Loucy (cell line): ENCODE data around the gene C2CD4B.

Source experiments
- H2AFZ ChIP-seq: fragments of 200-600 bp; sonication (generic); 2 replicates; pipeline ENCODE4 v1.6.0; 2016; ENCODE audit warnings: antibody characterized with exemption, mild to moderate bottlenecking, low read length, moderate library complexity
- H3F3A ChIP-seq: fragments of 200-600 bp; 2 replicates; pipeline ENCODE4 v1.6.0; 2016; ENCODE audit warnings: antibody characterized with exemption, low read depth, mild to moderate bottlenecking
- H3K27me3 ChIP-seq: fragments of 200-600 bp; sonication (generic); 2 replicates; pipeline ENCODE4 v1.6.1; 2014; ENCODE audit warnings: low read length, mild to moderate bottlenecking; ENCODE audit not compliant: insufficient read depth, poor library complexity, severe bottlenecking
- H3K36me3 ChIP-seq: fragments of 200-600 bp; sonication (generic); 2 replicates; pipeline ENCODE4 v1.6.1; 2016; ENCODE audit warnings: low read length; ENCODE audit not compliant: insufficient read depth
- H3K4me1 ChIP-seq: fragments of 200-600 bp; sonication (generic); 2 replicates; pipeline ENCODE4 v1.5.1; 2014; ENCODE audit warnings: low read length, mild to moderate bottlenecking; ENCODE audit not compliant: insufficient read depth, poor library complexity, severe bottlenecking
- H3K4me2 ChIP-seq: fragments of 200-600 bp; sonication (generic); 2 replicates; pipeline ENCODE4 v1.6.0; 2014; ENCODE audit warnings: antibody characterized with exemption, low read length, low read depth, mild to moderate bottlenecking; ENCODE audit not compliant: poor library complexity, severe bottlenecking
- H3K4me3 ChIP-seq: fragments of 200-600 bp; sonication (generic); 2 replicates; pipeline ENCODE4 v1.5.1; 2014; ENCODE audit warnings: low read length, mild to moderate bottlenecking, mixed read lengths; ENCODE audit not compliant: poor library complexity, severe bottlenecking
- H3K79me2 ChIP-seq: fragments of 200-600 bp; sonication (generic); 2 replicates; pipeline ENCODE4 v1.6.1; 2014; ENCODE audit warnings: low read length; ENCODE audit not compliant: insufficient read depth
- H3K9ac ChIP-seq: fragments of 200-600 bp; sonication (generic); 2 replicates; pipeline ENCODE4 v1.6.0; 2014; ENCODE audit warnings: mild to moderate bottlenecking, low read depth, low read length, moderate library complexity; ENCODE audit not compliant: poor library complexity, severe bottlenecking
- H3K9me2 ChIP-seq: fragments of 200-600 bp; sonication (generic); replicated peaks from 2 replicates; pipeline ENCODE4 v1.6.1; 2016; ENCODE audit warnings: low read depth, low read length, mixed read lengths
- H3K9me3 ChIP-seq: fragments of 200-600 bp; sonication (generic); 2 replicates; pipeline ENCODE4 v1.6.1; 2014; ENCODE audit warnings: mild to moderate bottlenecking, antibody characterized with exemption, low read length, low read depth; ENCODE audit not compliant: insufficient read depth
- H4K20me1 ChIP-seq: fragments of 200-600 bp; sonication (generic); 2 replicates; pipeline ENCODE4 v1.6.0; 2014; ENCODE audit warnings: antibody characterized with exemption, low read length, mild to moderate bottlenecking; ENCODE audit not compliant: insufficient read depth, poor library complexity, severe bottlenecking
- EZH2phosphoT487 ChIP-seq: fragments of 200-600 bp; IDR thresholded peaks from 2 replicates; pipeline ENCODE4 v1.6.1; 2018; ENCODE audit warnings: antibody characterized with exemption, mild to moderate bottlenecking, moderate library complexity, borderline replicate concordance
- TF ChIP-seq, protein P1 (sequence below): fragments of 200-600 bp; sonication (generic); conservative IDR thresholded peaks from 2 replicates; pipeline ENCODE4 v1.5.1; 2014; ENCODE audit warnings: mild to moderate bottlenecking, antibody characterized with exemption, low read length

C2CD4B gene

DNA sequence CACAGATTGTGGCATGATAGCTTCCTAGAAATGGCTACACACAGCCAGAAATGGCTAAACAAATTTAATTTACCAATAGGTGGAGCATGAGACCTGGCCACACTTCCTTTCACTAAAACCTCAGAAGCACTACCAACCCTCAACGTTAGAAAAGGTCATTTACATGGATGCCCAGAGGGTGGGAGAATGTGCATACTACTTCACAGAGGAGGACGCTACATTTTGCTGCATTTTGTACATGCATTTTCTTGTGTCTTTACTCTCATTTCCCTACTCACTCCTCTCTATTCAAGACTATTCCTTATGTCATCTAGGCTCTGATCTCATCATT is 40.1 kb downstream of the C2CD4B start:
- Histone ChIP-seq H3K4me1 (peaks cover 29% of the 10 kb centered on the region), H2AFZ (peak overlapping the region; percentile 92), H4K20me1 (no peaks in the 10 kb centered on the region), H3K79me2 (no peaks in the 10 kb centered on the region), H3K36me3 (no peaks in the 10 kb centered on the region), H3K4me3 (no peak overlapping the region), H3K4me2 (peak overlapping the region; percentile 30), H3K9me2 (no peaks in the 10 kb centered on the region), H3K9me3 (no peaks in the 10 kb centered on the region), H3K27me3 (no peaks in the 10 kb centered on the region), H3F3A (no peaks in the 10 kb centered on the region), H3K9ac (no peak overlapping the region)
- no peak for TF ChIP-seq EZH2phosphoT487
- TF ChIP-seq, protein P1, sequence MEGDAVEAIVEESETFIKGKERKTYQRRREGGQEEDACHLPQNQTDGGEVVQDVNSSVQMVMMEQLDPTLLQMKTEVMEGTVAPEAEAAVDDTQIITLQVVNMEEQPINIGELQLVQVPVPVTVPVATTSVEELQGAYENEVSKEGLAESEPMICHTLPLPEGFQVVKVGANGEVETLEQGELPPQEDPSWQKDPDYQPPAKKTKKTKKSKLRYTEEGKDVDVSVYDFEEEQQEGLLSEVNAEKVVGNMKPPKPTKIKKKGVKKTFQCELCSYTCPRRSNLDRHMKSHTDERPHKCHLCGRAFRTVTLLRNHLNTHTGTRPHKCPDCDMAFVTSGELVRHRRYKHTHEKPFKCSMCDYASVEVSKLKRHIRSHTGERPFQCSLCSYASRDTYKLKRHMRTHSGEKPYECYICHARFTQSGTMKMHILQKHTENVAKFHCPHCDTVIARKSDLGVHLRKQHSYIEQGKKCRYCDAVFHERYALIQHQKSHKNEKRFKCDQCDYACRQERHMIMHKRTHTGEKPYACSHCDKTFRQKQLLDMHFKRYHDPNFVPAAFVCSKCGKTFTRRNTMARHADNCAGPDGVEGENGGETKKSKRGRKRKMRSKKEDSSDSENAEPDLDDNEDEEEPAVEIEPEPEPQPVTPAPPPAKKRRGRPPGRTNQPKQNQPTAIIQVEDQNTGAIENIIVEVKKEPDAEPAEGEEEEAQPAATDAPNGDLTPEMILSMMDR, result peak; percentile 61

GRCh38 chr15:62124176-62124972 is 40.7 kb downstream of the C2CD4B start:
- Histone ChIP-seq H3K4me1 (peaks cover 31% of the 10 kb centered on the region), H3F3A (no peaks in the 10 kb centered on the region), H3K79me2 (no peaks in the 10 kb centered on the region), H3K9me3 (no peaks in the 10 kb centered on the region), H3K4me3 (peak overlapping the region; percentile 22), H3K9ac (peak overlapping the region; percentile 30), H3K4me2 (peak overlapping the region; percentile 30), H3K36me3 (no peaks in the 10 kb centered on the region), H2AFZ (peak overlapping the region; percentile 92), H3K27me3 (no peaks in the 10 kb centered on the region), H4K20me1 (no peaks in the 10 kb centered on the region), H3K9me2 (no peaks in the 10 kb centered on the region)
- TF ChIP-seq, protein P1, result no peak

DNA sequence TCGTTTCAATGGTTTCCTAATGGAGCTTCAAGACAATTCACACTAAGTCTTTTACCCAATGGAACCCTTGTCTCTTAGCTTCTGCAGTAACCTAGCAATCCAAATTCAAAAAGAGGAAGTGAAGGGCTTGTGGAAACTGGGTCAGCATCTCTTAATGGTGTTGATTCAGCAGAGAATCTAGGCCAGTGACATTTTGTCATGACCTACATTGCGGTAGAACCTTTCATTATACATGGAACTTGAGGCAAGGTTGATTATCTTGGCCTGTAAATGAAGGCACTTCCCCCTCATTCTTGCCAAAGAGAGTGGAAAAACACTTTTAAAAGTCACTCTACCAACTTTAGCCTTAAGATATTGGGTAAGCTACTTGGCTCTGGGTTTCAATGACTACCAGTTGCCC is 42.8 kb downstream of the C2CD4B start:
- no peaks in the 10 kb centered on the region for H3F3A ChIP-seq
- H3K9me2 ChIP-seq, result no peaks in the 10 kb centered on the region
- no peaks in the 10 kb centered on the region for H3K27me3 ChIP-seq
- no peaks in the 10 kb centered on the region for H3K79me2 ChIP-seq
- no peak overlapping the region for H3K4me2 ChIP-seq
- H3K9me3 ChIP-seq, result no peaks in the 10 kb centered on the region
- no peak for TF ChIP-seq EZH2phosphoT487
- TF ChIP-seq, protein P1, result no peak
- no peak overlapping the region for H3K9ac ChIP-seq
- H4K20me1 ChIP-seq, result no peaks in the 10 kb centered on the region
- H2AFZ ChIP-seq, result no peak overlapping the region
- peaks cover 26% of the 10 kb centered on the region for H3K4me1 ChIP-seq
- no peak overlapping the region for H3K4me3 ChIP-seq
- H3K36me3 ChIP-seq, result no peaks in the 10 kb centered on the region
